Stomach (tissue), 4 donors: ENCODE results near the gene BRI3BP.

Source experiments
- CTCF ChIP-seq, 7 experiments: fragments of 450-650 bp in 4 of 7; fragments of 200-600 bp in 3 of 7; sonication (generic) in 3 of 7; IDR thresholded peaks; one replicate each; pipeline ENCODE4 v1.5.1; 2016 to 2019; ENCODE audit warnings: antibody characterized with exemption in 7 of 7, control low read depth in 2 of 7, mild to moderate bottlenecking in 1 of 7
- EP300 ChIP-seq: sonication (generic); formaldehyde crosslinking; IDR thresholded peaks from one replicate; pipeline ENCODE4 v1.6.1; 2017; ENCODE audit warnings: antibody characterized with exemption
- POLR2A ChIP-seq, 4 donors: fragments of 450-650 bp; IDR thresholded peaks; one replicate each; pipeline ENCODE4 v1.6.1; 2016; ENCODE audit warnings: antibody characterized with exemption in 4 of 4, control low read depth in 2 of 4, mild to moderate bottlenecking in 1 of 4, moderate library complexity in 1 of 4
- POLR2AphosphoS5 ChIP-seq, 3 donors: sonication (generic); formaldehyde crosslinking; IDR thresholded peaks; one replicate each; pipeline ENCODE4 v1.6.1; 2016; ENCODE audit warnings: antibody characterized with exemption in 3 of 3

GRCh38 chr12:125070661-125071390 is 77.4 kb downstream of the BRI3BP start:
- TF ChIP-seq CTCF (IDR thresholded peaks at IDR 0.05) (no peak), EP300 (no peak), POLR2A (IDR thresholded peaks at IDR 0.05) (no peak), POLR2AphosphoS5 (IDR thresholded peaks at IDR 0.05) (no peak)
